DMS153 (cell line): ENCODE measurements around the gene HIBCH.
"Not testable (repeated sequence)": the region's sequence is repeated elsewhere in the genome, so short reads cannot be mapped to it uniquely, and the experiment has no call there.

Experiments used
- DNase-seq: peaks from one replicate; lab custom pipeline; 2025; lab: John Stamatoyannopoulos, UW

The HIBCH gene

DNA sequence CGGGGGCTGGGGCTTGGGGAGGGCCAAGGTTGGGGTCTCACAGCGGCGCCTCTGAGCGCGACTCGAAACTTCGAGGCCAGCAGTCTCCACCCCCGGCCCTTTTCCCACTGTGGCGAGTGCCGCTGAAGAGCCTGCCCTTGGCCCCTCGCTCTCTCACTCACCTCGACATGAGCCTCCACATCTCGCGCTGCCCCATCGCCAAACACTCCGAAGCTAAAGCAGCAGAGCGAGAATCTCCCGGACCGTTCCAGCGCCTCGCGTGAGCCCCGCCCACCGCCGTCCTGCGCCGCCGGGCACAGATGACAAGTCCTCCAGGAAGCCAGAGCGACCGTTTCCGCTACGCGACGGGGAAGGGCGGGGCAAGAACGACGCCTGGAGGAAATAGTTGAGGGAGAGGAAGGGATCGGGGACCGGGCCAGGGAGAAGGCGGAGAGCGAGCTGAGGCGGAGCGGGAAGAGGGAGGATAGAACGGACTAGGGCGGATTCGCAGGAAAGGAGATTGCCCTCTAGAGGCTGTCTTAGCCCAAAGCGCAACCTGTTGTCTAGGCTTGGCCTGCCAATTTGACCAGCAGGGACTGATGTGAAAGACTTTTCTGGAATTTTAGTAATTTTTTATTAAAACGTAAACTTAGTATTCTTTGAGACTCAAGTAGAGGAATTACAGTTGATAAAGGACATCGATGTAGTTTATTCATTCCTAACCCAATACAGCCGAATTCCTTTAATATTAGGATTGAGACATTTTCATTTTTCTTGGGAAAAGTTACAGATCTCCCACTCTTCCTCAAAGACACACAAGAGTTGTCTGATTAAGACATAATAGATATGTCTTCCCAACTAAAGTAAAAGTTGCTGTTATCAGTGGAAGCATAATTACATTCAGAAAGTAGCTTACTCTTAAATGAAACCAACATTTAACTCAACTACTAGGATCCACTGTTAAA lies at the start of gene HIBCH:
TSS of gene HIBCH (minus strand) at position 272 of the 944 bp plus-strand sequence. CDS start at position 196, 76 bp downstream.
- peak; percentile 99 for DNase-seq

GRCh38 chr2:190367091-190367490 lies 47.5 kb upstream of the HIBCH start:
- no peak for DNase-seq

- no peak for DNase-seq
Measured at GRCh38 chr2:190366248-190366753, 46.7 kb upstream of the HIBCH start.

DNA sequence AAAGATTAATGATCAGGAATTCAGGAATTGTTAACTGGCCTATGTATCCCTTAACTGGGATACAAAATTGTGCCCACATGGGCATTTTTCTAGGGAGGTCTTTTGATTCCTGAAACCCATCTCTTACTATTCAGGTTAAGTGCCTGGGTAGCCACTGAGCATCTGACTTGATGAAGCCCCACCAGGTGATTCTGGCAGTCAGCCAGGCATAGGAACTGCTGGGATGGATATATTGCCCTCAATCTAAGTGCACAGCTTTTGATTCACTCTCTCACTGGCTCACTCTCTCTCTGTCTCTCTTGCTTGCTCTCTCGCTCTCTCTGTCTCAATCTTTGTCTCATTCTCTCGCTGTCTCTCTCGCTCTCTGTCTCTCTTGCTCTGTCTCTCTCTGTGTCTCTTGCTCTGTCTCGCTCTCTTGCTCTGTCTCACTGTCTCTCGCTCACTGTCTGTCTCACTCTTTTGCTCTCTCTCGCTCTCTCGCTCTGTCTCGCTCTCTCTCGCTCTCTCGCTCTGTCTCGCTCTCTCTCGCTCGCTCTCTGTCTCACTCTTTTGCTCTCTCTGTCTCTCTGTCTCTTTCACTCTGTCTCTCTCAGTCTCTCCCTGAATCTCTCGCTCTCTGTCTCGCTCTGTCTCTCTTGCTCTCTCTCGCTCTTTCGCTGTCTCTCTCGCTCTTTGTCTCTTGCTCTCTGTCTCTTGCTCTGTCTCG lies 46.0 kb upstream of the HIBCH start:
- DNase-seq = no peak

GRCh38 chr2:190362894-190363293 lies 43.3 kb upstream of the HIBCH start:
- no peak for DNase-seq

- DNase-seq = no peak
Measured at GRCh38 chr2:190361572-190361971, 41.9 kb upstream of the HIBCH start.

DNA sequence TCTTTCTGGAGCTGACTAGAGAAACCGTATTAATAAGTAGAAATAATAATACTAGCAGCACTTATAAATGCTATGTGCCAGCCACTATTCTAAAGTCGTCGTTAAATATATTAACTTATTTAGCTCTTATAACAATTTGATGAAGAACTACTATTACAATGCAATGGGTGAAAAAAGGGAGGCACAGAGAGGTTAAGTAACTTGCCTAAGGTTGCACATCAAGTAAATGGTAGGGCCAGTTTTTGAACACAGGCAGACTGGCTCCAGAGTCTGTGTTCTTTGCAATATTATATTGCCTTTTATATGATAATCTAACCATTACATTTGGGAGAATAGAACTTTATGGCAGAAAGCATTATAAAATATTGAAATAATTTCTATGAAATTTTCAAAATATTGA lies 41.3 kb upstream of the HIBCH start:
- DNase-seq = no peak

DNA sequence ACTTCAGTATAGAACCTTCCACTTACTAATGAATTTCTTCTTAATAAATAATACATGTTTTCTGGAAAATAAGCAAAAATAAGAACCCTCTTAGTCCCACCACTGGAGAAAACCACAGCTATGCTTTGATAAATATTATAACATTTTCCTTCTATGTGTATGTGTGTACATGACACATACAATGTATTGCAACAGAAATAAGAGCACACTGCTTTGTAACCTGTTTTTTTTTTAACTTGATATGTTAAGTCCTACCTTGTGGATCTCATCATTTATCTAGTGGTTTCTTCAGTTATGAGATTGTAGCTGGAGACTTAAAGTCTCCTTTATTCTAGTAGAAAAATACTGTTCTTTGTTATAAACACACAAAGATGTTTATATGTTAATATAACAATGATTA lies 40.9 kb upstream of the HIBCH start:
- no peak for DNase-seq

- not testable (repeated sequence) for DNase-seq
Measured at GRCh38 chr2:190358655-190359448, 39.2 kb upstream of the HIBCH start.

DNA sequence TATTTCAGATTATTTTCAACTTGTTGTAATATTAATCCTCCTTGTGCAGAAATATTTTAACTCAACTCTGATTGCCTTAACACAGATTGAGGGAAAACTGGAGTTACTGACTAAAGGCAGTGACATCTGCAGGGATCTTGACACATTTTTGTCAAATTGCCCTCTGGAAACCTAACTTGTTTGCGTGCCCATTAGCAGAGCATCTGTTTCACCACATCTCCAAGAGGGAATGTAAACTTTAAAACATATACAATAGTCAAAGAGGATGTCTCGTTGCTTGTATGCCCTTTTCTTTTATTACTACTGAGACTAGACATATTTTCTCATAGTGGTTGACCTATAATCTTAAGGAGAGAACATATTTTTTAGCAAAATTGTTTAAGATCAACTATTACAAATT lies 38.0 kb upstream of the HIBCH start:
- DNase-seq = no peak

- DNase-seq = peak; percentile 18
Measured at GRCh38 chr2:190355968-190356644, 36.5 kb upstream of the HIBCH start.

DNA sequence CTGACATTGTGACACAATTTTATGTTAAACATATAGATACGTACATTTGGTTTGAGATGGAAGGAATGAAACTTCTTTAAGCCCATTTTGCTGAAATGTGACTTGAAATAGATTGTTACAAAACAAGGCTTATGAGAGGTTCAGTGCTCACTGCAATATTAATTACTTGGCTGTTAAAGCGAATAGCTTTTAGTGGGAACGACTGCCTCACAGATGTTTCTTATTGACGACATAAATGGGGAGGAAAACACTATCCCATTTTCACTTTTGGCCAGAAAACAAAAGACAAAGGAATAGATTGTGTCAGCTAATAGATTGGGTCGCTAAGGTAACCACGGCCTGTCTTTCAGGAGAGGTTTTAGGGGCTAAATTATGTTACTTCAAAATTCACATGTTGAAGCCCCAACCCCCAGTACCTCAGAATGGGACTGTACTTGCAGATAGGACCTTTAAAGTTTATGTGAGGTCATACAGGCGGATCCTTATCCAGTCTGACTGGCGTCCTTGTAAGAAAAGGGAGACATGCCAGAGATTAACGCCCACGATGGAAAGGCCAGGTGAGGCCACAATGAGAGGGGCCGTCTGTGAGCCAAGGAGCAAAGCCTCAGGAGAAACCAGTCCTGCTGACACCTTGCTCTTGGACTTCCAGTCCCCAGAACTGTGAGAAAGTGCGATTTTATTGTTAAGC lies 34.5 kb upstream of the HIBCH start:
- DNase-seq = no peak

- no peak for DNase-seq
Measured at GRCh38 chr2:190353537-190353899, 33.9 kb upstream of the HIBCH start.

- DNase-seq = peak; percentile 94
Measured at GRCh38 chr2:190352668-190353536, 33.3 kb upstream of the HIBCH start.

DNA sequence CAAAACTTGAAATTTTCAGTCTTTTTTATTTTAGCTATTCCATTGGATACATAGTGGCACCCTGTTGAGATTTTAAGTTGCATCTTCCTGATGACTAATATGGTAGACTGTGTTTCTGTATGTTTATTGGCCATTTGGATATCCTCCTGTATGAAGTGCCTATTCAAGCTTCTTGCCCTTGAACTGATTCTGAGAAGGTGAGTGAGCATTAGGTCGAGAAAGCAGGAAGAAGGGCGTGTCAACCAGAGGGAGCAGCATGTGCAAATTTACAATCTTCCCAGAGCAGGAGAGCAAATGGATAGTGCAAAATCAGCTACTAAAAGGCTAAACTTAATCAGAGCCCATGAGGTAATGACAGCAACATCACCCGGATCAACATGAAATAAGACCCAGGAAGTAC lies 32.3 kb upstream of the HIBCH start:
- DNase-seq = no peak

- no peak for DNase-seq
Measured at GRCh38 chr2:190350371-190350770, 30.7 kb upstream of the HIBCH start.

DNA sequence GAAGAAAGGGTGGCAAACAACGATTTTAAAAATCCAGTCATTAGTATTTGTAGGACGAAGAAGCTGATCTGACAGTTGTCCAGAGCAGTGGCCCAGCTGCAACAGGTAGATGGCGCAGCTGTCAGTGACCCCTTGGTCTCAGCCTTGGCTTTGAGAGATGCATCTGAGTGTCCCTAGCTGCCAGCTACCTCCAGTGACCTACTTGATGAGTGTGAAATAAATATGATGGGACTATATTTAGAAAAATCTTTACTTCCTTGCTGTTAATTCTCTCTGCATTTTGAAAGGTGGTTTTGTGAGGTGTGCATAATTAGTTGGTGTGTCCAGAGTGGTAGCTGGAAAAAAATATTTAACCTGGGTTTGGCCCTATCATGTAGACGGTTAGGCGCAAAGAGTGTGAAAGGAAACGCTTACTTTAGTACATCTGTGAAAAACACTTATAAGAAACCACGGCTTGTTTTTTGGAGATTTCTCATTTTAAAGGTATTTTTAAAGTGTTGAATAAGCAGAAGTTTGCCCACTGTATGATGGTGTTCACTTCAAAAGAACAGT lies 24.7 kb upstream of the HIBCH start:
- peak; percentile 10 for DNase-seq

DNA sequence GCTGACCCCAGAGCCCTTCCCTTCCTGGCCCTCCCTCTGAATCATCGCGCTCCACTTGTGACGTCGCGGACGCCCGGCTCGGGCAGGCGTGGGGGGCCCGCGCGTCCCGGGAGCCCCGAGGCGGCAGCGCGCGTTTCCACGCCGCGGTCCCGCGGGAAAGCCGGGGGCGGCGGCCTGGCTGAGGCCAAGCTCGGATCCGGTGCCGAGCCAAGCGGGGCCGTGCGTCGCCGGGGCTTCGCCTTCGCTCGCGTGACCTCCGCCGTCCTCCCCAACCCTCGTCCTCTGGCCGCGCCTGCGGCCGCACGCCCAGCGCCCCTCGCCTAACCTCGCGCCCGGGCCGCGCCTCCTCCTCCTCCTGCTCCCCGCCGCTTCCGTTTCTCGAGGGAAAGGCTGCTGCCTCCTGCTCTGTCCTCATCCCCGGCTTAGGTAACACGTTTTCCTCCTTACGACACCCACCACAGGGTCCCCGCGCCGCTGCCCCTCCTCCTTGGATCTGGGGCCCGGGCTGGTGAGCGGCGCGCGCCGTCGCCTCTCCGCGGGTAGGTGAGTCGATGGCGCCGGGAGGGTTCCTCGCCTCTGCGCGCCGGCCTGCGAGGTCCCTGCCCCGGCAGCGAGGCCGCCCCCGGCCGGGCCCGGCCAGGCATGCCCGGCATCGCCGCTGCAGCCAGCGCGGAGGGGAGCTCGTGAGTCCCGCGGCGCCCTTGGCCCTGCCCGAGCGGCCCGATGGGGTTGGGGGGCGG lies 24.1 kb upstream of the HIBCH start, which contains the start of gene INPP1:
TSS of gene INPP1 (plus strand) at position 54 of the 740 bp plus-strand sequence. CDS start 16,514 bp downstream, outside the sequence.
- peak; percentile 22 for DNase-seq

DNA sequence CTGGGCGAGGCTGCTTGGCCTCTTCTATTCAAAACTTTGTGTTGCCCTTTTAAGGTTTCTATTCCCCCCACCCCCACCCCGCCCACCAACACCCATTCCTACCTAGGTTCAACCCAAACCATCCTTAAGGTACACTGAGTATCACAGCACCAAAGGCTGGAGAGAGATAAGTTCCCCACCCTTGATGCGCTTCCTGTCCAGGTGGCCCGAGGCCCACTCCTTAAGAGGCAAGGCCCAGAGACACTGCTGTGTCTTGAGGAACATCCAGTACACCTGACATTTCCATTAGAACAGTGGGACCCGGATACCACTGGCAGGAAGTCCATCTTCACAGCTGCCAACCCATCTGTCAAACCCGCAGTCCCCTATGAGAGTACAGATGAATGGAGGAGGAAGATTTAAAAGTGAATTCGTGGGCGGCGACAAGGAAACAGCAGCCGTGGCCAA lies 23.5 kb upstream of the HIBCH start:
- DNase-seq = no peak
